ENCODE results near the gene RHBDF1. TPM values are rescaled to one million over a fixed set of nuclear protein-coding genes. Genes with fewer than 3 reads are reported as not detected.

Gene RHBDF1
- total and polyA plus RNA-seq, 12 donors: 2.3 to 55.7 (median 7.6) TPM

GRCh38 chr16:86483-86952 lies 14.1 kb upstream of the RHBDF1 start:
- Histone ChIP-seq H3K27me3 (no peaks in the 10 kb centered on the region), H3K4me3 (no peak overlapping the region), H3K4me1 (replicated peaks in 1 of 2) (peaks cover 6 to 25% of the 10 kb centered on the region in 2 donors), H3K9me3 (replicated peaks in 1 of 3) (no peaks in the 10 kb centered on the region), H3K27ac (no peak overlapping the region), H3K36me3 (replicated peaks in 1 of 2) (peaks cover 0 to 57% of the 10 kb centered on the region in 2 donors)
- intact Hi-C loops (cut with DNase I): no loop called here
- WGBS, 4 donors: 90 to 91% (median 91%) methylated on average over 6 to 23 of the region's 23 CpGs; no CpG with 5 or more reads in 1 of the 4 donors
- no peak for DNase-seq
- TF ChIP-seq CTCF (IDR thresholded peaks at IDR 0.05): no peak
- TF ChIP-seq POLR2A (IDR thresholded peaks at IDR 0.05): no peak

GRCh38 chr16:85865-86264 lies 13.4 kb upstream of the RHBDF1 start:
- no peak for DNase-seq
- TF ChIP-seq CTCF (IDR thresholded peaks at IDR 0.05) (no peak), POLR2A (IDR thresholded peaks at IDR 0.05) (no peak)
- H3K9me3 ChIP-seq (replicated peaks in 1 of 3): no peaks in the 10 kb centered on the region
- no peaks in the 10 kb centered on the region for H3K27me3 ChIP-seq
- peaks cover 6 to 20% of the 10 kb centered on the region in 2 donors for H3K4me1 ChIP-seq (replicated peaks in 1 of 2)
- H3K27ac ChIP-seq: peak overlapping the region in 1 of 5 donors; percentile 85
- no peak overlapping the region for H3K4me3 ChIP-seq
- peaks cover 0 to 57% of the 10 kb centered on the region in 2 donors for H3K36me3 ChIP-seq (replicated peaks in 1 of 2)
- WGBS, 4 donors: 75 to 82% (median 79%) methylated on average over 8 to 9 of the region's 9 CpGs
- intact Hi-C loops (cut with DNase I): no loop called here

- intact Hi-C loops (cut with DNase I): no loop called here
- Histone ChIP-seq H3K27ac (peak overlapping the region in 3 of 5 donors; percentile 41 to 85 (median 82)), H3K4me3 (no peak overlapping the region), H3K36me3 (replicated peaks in 1 of 2) (peaks cover 0 to 55% of the 10 kb centered on the region in 2 donors), H3K27me3 (no peaks in the 10 kb centered on the region), H3K4me1 (replicated peaks in 1 of 2) (peaks cover 6 to 20% of the 10 kb centered on the region in 2 donors), H3K9me3 (replicated peaks in 1 of 3) (no peaks in the 10 kb centered on the region)
- WGBS, 4 donors: 60 to 91% (median 79%) methylated on average over 6 to 18 of the region's 18 CpGs
- no peak for DNase-seq
- TF ChIP-seq POLR2A (IDR thresholded peaks at IDR 0.05): no peak
- no peak for TF ChIP-seq CTCF (IDR thresholded peaks at IDR 0.05)
These were observed 13.0 kb upstream of the RHBDF1 start for GRCh38 chr16:85407-85782.

- Histone ChIP-seq H3K27me3 (no peaks in the 10 kb centered on the region), H3K27ac (peak overlapping the region in 4 of 5 donors; percentile 41 to 85 (median 70)), H3K36me3 (replicated peaks in 1 of 2) (peaks cover 0 to 54% of the 10 kb centered on the region in 2 donors), H3K4me3 (no peak overlapping the region), H3K4me1 (replicated peaks in 1 of 2) (peaks cover 7 to 23% of the 10 kb centered on the region in 2 donors), H3K9me3 (replicated peaks in 1 of 3) (no peaks in the 10 kb centered on the region)
- intact Hi-C loops (cut with DNase I): no loop called here
- 33 to 45% (median 41%) methylated on average over 3 to 7 of the region's 7 CpGs for WGBS, 4 donors
- DNase-seq: peak in 6 of 7 donors; percentile 61 to 80 (median 77)
- TF ChIP-seq POLR2A (IDR thresholded peaks at IDR 0.05) (peak in 1 of 2 donors; percentile 47), CTCF (IDR thresholded peaks at IDR 0.05) (no peak)
These were observed 12.4 kb upstream of the RHBDF1 start for GRCh38 chr16:84718-85406.
